Mesothelial cell of epicardium (in vitro differentiated cells): ENCODE measurements around the gene HIPK1. TPM values are rescaled to one million over a fixed set of nuclear protein-coding genes. Genes with fewer than 3 reads are reported as not detected.

ENCODE experiments used
- DNase-seq, 2 experiments: peaks; one replicate each; pipeline ENCODE4 v3.0.0; 2021; ENCODE audit warnings: low spot score in 2 of 2; ENCODE audit not compliant: unreplicated experiment in 2 of 2
- H3K27ac Mint-ChIP-seq: 2 replicates; pipeline ENCODE4 v1.8.0; 2021; ENCODE audit warnings: mixed read lengths
- H3K27me3 Mint-ChIP-seq: 2 replicates; pipeline ENCODE4 v1.8.0; 2021; ENCODE audit warnings: low read depth, mixed read lengths
- H3K36me3 Mint-ChIP-seq: 2 replicates; pipeline ENCODE4 v1.8.0; 2021; ENCODE audit warnings: mixed read lengths
- H3K4me1 Mint-ChIP-seq: 2 replicates; pipeline ENCODE4 v1.8.0; 2021; ENCODE audit warnings: mixed read lengths
- H3K4me3 Mint-ChIP-seq: 2 replicates; pipeline ENCODE4 v1.8.0; 2021; ENCODE audit warnings: mild to moderate bottlenecking, moderate library complexity, mixed read lengths
- H3K9me3 Mint-ChIP-seq: 2 replicates; pipeline ENCODE4 v1.8.0; 2021; ENCODE audit warnings: mixed read lengths
- total RNA-seq: library from RNA; stranded (reverse); gene quantifications from 3 replicates; pipeline ENCODE4 v1.2.1, GENCODE V29; 2021
- TF ChIP-seq, protein P1 (sequence below): fragments of 200-600 bp; sonication (generic); IDR thresholded peaks from one replicate; pipeline ENCODE4 v1.5.0; 2021; ENCODE audit warnings: antibody characterized with exemption; ENCODE audit not compliant: unreplicated experiment

HIPK1 gene
- total RNA-seq, 1 donor from 2014 or later: 43.9 TPM

DNA sequence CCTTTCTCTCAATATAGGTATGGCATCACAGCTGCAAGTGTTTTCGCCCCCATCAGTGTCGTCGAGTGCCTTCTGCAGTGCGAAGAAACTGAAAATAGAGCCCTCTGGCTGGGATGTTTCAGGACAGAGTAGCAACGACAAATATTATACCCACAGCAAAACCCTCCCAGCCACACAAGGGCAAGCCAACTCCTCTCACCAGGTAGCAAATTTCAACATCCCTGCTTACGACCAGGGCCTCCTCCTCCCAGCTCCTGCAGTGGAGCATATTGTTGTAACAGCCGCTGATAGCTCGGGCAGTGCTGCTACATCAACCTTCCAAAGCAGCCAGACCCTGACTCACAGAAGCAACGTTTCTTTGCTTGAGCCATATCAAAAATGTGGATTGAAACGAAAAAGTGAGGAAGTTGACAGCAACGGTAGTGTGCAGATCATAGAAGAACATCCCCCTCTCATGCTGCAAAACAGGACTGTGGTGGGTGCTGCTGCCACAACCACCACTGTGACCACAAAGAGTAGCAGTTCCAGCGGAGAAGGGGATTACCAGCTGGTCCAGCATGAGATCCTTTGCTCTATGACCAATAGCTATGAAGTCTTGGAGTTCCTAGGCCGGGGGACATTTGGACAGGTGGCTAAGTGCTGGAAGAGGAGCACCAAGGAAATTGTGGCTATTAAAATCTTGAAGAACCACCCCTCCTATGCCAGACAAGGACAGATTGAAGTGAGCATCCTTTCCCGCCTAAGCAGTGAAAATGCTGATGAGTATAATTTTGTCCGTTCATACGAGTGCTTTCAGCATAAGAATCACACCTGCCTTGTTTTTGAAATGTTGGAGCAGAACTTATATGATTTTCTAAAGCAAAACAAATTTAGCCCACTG lies 11.5 kb downstream of the HIPK1 start:
- TF ChIP-seq, protein P1, sequence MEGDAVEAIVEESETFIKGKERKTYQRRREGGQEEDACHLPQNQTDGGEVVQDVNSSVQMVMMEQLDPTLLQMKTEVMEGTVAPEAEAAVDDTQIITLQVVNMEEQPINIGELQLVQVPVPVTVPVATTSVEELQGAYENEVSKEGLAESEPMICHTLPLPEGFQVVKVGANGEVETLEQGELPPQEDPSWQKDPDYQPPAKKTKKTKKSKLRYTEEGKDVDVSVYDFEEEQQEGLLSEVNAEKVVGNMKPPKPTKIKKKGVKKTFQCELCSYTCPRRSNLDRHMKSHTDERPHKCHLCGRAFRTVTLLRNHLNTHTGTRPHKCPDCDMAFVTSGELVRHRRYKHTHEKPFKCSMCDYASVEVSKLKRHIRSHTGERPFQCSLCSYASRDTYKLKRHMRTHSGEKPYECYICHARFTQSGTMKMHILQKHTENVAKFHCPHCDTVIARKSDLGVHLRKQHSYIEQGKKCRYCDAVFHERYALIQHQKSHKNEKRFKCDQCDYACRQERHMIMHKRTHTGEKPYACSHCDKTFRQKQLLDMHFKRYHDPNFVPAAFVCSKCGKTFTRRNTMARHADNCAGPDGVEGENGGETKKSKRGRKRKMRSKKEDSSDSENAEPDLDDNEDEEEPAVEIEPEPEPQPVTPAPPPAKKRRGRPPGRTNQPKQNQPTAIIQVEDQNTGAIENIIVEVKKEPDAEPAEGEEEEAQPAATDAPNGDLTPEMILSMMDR: no peak
- no peak overlapping the region for H3K4me3 Mint-ChIP-seq
- H3K27me3 Mint-ChIP-seq: no peaks in the 10 kb centered on the region
- H3K27ac Mint-ChIP-seq: peak overlapping the region; percentile 69
- H3K4me1 Mint-ChIP-seq: peaks cover 10% of the 10 kb centered on the region
- peaks cover 6% of the 10 kb centered on the region for H3K9me3 Mint-ChIP-seq
- H3K36me3 Mint-ChIP-seq: peaks cover 28% of the 10 kb centered on the region
- no peak for DNase-seq

- no peak overlapping the region for H3K27ac Mint-ChIP-seq
- peaks cover 31% of the 10 kb centered on the region for H3K36me3 Mint-ChIP-seq
- peaks cover 7% of the 10 kb centered on the region for H3K9me3 Mint-ChIP-seq
- no peak overlapping the region for H3K4me3 Mint-ChIP-seq
- H3K4me1 Mint-ChIP-seq: peaks cover 13% of the 10 kb centered on the region
- no peaks in the 10 kb centered on the region for H3K27me3 Mint-ChIP-seq
- TF ChIP-seq, protein P1: no peak
- DNase-seq: no peak
Measured at GRCh38 chr1:113941245-113941559, 12.1 kb downstream of the HIPK1 start.

DNA sequence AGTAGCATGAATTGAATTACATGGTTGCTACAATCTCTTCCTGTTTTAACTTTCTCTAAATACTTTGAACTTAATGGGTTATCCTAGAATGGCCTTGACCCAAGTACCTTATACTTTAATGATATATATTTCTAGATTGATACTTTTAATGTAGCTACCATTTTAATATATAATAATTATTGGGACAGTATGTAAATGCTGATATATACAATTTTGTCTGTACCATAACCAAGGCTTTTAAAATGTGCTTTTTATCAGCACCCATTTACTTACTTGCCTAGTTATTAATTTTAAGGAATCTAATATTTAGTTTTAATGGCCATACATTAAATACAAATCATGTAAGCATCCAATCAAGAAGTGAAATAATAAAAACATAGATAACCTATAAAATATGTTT lies 13.4 kb downstream of the HIPK1 start:
- no peaks in the 10 kb centered on the region for H3K27me3 Mint-ChIP-seq
- H3K4me3 Mint-ChIP-seq: no peak overlapping the region
- no peak overlapping the region for H3K27ac Mint-ChIP-seq
- no peak for DNase-seq
- peaks cover 7% of the 10 kb centered on the region for H3K9me3 Mint-ChIP-seq
- H3K4me1 Mint-ChIP-seq: peaks cover 23% of the 10 kb centered on the region
- TF ChIP-seq, protein P1: no peak
- H3K36me3 Mint-ChIP-seq: peaks cover 31% of the 10 kb centered on the region

- H3K4me1 Mint-ChIP-seq: peaks cover 26% of the 10 kb centered on the region
- peaks cover 7% of the 10 kb centered on the region for H3K9me3 Mint-ChIP-seq
- H3K4me3 Mint-ChIP-seq: no peak overlapping the region
- TF ChIP-seq, protein P1: no peak
- H3K36me3 Mint-ChIP-seq: peaks cover 31% of the 10 kb centered on the region
- no peak overlapping the region for H3K27ac Mint-ChIP-seq
- DNase-seq: no peak
- no peaks in the 10 kb centered on the region for H3K27me3 Mint-ChIP-seq
Measured at GRCh38 chr1:113943028-113943811, 14.1 kb downstream of the HIPK1 start.

- Mint-ChIP-seq H3K36me3 (peaks cover 29% of the 10 kb centered on the region), H3K9me3 (peaks cover 7% of the 10 kb centered on the region), H3K27me3 (no peaks in the 10 kb centered on the region), H3K4me3 (no peak overlapping the region), H3K4me1 (peaks cover 26% of the 10 kb centered on the region), H3K27ac (no peak overlapping the region)
- TF ChIP-seq, protein P1: no peak
- no peak for DNase-seq
Measured at GRCh38 chr1:113945329-113945728, 16.2 kb downstream of the HIPK1 start.
